ENCODE measurements around the gene ARSB.

- TF ChIP-seq POLR2AphosphoS5 (IDR thresholded peaks at IDR 0.05; ENCODE audit: low read depth, low read length) (no peak), TAF1 (IDR thresholded peaks at IDR 0.05; ENCODE audit: borderline replicate concordance, insufficient read depth, low read length) (no peak)
Measured at GRCh38 chr5:79021753-79022152, 36.6 kb upstream of the ARSB start.

All from PFSK-1 (cell line).